Measurements from ENCODE around the gene MYOZ2. TPM values are rescaled to one million over a fixed set of nuclear protein-coding genes. Genes with fewer than 3 reads are reported as not detected.

Gene MYOZ2
- total RNA-seq, 1 donor from 2014 or later: not detected

GRCh38 chr4:119149110-119149509 lies 13.5 kb downstream of the MYOZ2 start:
- no peaks in the 10 kb centered on the region for H3K36me3 Mint-ChIP-seq (ENCODE audit: low read depth, unreplicated experiment)
- no peak for DNase-seq (ENCODE audit: low spot score)
- H3K4me3 Mint-ChIP-seq (ENCODE audit: unreplicated experiment): no peak overlapping the region
- no peaks in the 10 kb centered on the region for H3K9me3 Mint-ChIP-seq (ENCODE audit: unreplicated experiment)
- no peak for TF ChIP-seq CTCF (IDR thresholded peaks at IDR 0.05; ENCODE audit: unreplicated experiment)
- no peaks in the 10 kb centered on the region for H3K27me3 Mint-ChIP-seq (ENCODE audit: unreplicated experiment)
- peak overlapping the region; percentile 3 for H3K27ac Mint-ChIP-seq (ENCODE audit: unreplicated experiment)
- peaks cover 14% of the 10 kb centered on the region for H3K4me1 Mint-ChIP-seq (ENCODE audit: unreplicated experiment)

- no peaks in the 10 kb centered on the region for H3K9me3 Mint-ChIP-seq (ENCODE audit: unreplicated experiment)
- DNase-seq (ENCODE audit: low spot score): no peak
- H3K27ac Mint-ChIP-seq (ENCODE audit: unreplicated experiment): no peak overlapping the region
- no peaks in the 10 kb centered on the region for H3K27me3 Mint-ChIP-seq (ENCODE audit: unreplicated experiment)
- no peak overlapping the region for H3K4me3 Mint-ChIP-seq (ENCODE audit: unreplicated experiment)
- peaks cover 12% of the 10 kb centered on the region for H3K4me1 Mint-ChIP-seq (ENCODE audit: unreplicated experiment)
- no peaks in the 10 kb centered on the region for H3K36me3 Mint-ChIP-seq (ENCODE audit: low read depth, unreplicated experiment)
- no peak for TF ChIP-seq CTCF (IDR thresholded peaks at IDR 0.05; ENCODE audit: unreplicated experiment)
Measured at GRCh38 chr4:119151161-119151560, 15.5 kb downstream of the MYOZ2 start.

- no peak overlapping the region for H3K4me3 Mint-ChIP-seq (ENCODE audit: unreplicated experiment)
- no peaks in the 10 kb centered on the region for H3K36me3 Mint-ChIP-seq (ENCODE audit: low read depth, unreplicated experiment)
- no peak for TF ChIP-seq CTCF (IDR thresholded peaks at IDR 0.05; ENCODE audit: unreplicated experiment)
- H3K9me3 Mint-ChIP-seq (ENCODE audit: unreplicated experiment): no peaks in the 10 kb centered on the region
- H3K4me1 Mint-ChIP-seq (ENCODE audit: unreplicated experiment): peaks cover 7% of the 10 kb centered on the region
- H3K27ac Mint-ChIP-seq (ENCODE audit: unreplicated experiment): no peak overlapping the region
- no peak for DNase-seq (ENCODE audit: low spot score)
- no peaks in the 10 kb centered on the region for H3K27me3 Mint-ChIP-seq (ENCODE audit: unreplicated experiment)
Measured at GRCh38 chr4:119152741-119153140, 17.1 kb downstream of the MYOZ2 start.

- no peak for TF ChIP-seq CTCF (IDR thresholded peaks at IDR 0.05; ENCODE audit: unreplicated experiment)
- H3K4me1 Mint-ChIP-seq (ENCODE audit: unreplicated experiment): peaks cover 3% of the 10 kb centered on the region
- H3K4me3 Mint-ChIP-seq (ENCODE audit: unreplicated experiment): no peak overlapping the region
- no peaks in the 10 kb centered on the region for H3K27me3 Mint-ChIP-seq (ENCODE audit: unreplicated experiment)
- H3K9me3 Mint-ChIP-seq (ENCODE audit: unreplicated experiment): no peaks in the 10 kb centered on the region
- no peak overlapping the region for H3K27ac Mint-ChIP-seq (ENCODE audit: unreplicated experiment)
- H3K36me3 Mint-ChIP-seq (ENCODE audit: low read depth, unreplicated experiment): no peaks in the 10 kb centered on the region
- DNase-seq (ENCODE audit: low spot score): no peak
Measured at GRCh38 chr4:119162174-119162573, 26.5 kb downstream of the MYOZ2 start.

GRCh38 chr4:119165767-119166166 lies 30.1 kb downstream of the MYOZ2 start:
- no peak overlapping the region for H3K27ac Mint-ChIP-seq (ENCODE audit: unreplicated experiment)
- H3K4me1 Mint-ChIP-seq (ENCODE audit: unreplicated experiment): peaks cover 3% of the 10 kb centered on the region

More at GRCh38 chr4:119165767-119166166, 30.1 kb downstream of the MYOZ2 start:
- Mint-ChIP-seq H3K9me3 (ENCODE audit: unreplicated experiment) (no peaks in the 10 kb centered on the region), H3K36me3 (ENCODE audit: low read depth, unreplicated experiment) (no peaks in the 10 kb centered on the region), H3K27me3 (ENCODE audit: unreplicated experiment) (no peaks in the 10 kb centered on the region), H3K4me3 (ENCODE audit: unreplicated experiment) (no peak overlapping the region)
- no peak for TF ChIP-seq CTCF (IDR thresholded peaks at IDR 0.05; ENCODE audit: unreplicated experiment)
- DNase-seq (ENCODE audit: low spot score): no peak
